Ovary (tissue), 9 donors: ENCODE measurements around the gene CUEDC2. TPM values are rescaled to one million over a fixed set of nuclear protein-coding genes. Genes with fewer than 3 reads are reported as not detected.
A peak's percentile ranks its signal among the peaks of the same experiment; 100 is the strongest.

Experiments
- DNase-seq, 5 donors: peaks; one replicate each; pipeline ENCODE4 v3.0.0-alpha.2; 2019 to 2020
- H3K27ac ChIP-seq, 2 donors: fragments of 200-600 bp; one replicate each; pipeline versions ENCODE4 v1.5.1 to v1.8.0; 2019 to 2022
- H3K27me3 ChIP-seq: fragments of 200-600 bp; one replicate; pipeline ENCODE4 v1.8.0; 2022
- H3K36me3 ChIP-seq: fragments of 200-600 bp; sonication (generic); one replicate; pipeline ENCODE4 v1.5.1; 2019
- H3K4me1 ChIP-seq: one replicate; pipeline ENCODE4 v1.8.1; 2013; ENCODE audit warnings: mild to moderate bottlenecking, moderate library complexity; ENCODE audit not compliant: insufficient read depth
- H3K4me3 ChIP-seq: fragments of 200-600 bp; sonication (generic); one replicate; pipeline ENCODE4 v1.5.1; 2017
- H3K9me3 ChIP-seq, 2 donors: fragments of 200-600 bp in 1 of 2; sonication (generic) in 1 of 2; one replicate each; pipeline versions ENCODE4 v1.5.1 to v1.8.1; 2013 to 2019; ENCODE audit warnings: mild to moderate bottlenecking in 1 of 2, moderate library complexity in 1 of 2
- CTCF ChIP-seq, 3 donors: fragments of 450-650 bp in 2 of 3; fragments of 200-600 bp in 1 of 3; IDR thresholded peaks; one replicate each; pipeline versions ENCODE4 v1.5.1 to v1.8.0; 2016 to 2022; ENCODE audit warnings: antibody characterized with exemption in 3 of 3, mild to moderate bottlenecking in 1 of 3
- EP300 ChIP-seq: sonication (generic); formaldehyde crosslinking; IDR thresholded peaks from one replicate; pipeline ENCODE4 v1.6.1; 2017; ENCODE audit warnings: antibody characterized with exemption
- POLR2A ChIP-seq: fragments of 450-650 bp; IDR thresholded peaks from one replicate; pipeline ENCODE4 v1.6.1; 2017; ENCODE audit warnings: antibody characterized with exemption, mild to moderate bottlenecking, moderate library complexity
- WGBS, 3 donors: extraction: QIAGEN DNeasy Blood & Tissue Kit in 1 of 3; methylation state at CpG; one replicate each; pipeline versions ENCODE4 v1.1.5 to v1.1.7; 2013 to 2017; 5-methylcytosine and 5-hydroxymethylcytosine counted together
- intact Hi-C, 4 donors: fragments of 100-400 bp; cut with DNase I; formaldehyde crosslinking; loops; one replicate each; pipeline versions ENCODE4 v1.11.0 to v1.15.1; 2022 to 2023
- polyA plus RNA-seq, 2 donors: library from polyadenylated mRNA; stranded (reverse); fragments of 200-250 nt in 1 of 2; fragments of 350-450 nt in 1 of 2; fragmentation: Illumina TruSeq in 1 of 2; extraction: RNeasy Lipid Tissue Mini Kit (QIAGEN cat#74804) in 1 of 2; gene quantifications; one replicate each; pipeline ENCODE4 v1.2.3, GENCODE V29; 2013 to 2014
- total RNA-seq, 7 donors: library from RNA; depleted of rRNA in 2 of 7; stranded (reverse); fragments of >200 nt in 2 of 7; fragmentation: NEBNext Ultra II Directional in 3 of 7; extraction: Animal tissue kit (Norgen Biotek cat#: 25700) in 3 of 7; gene quantifications; one replicate each; pipeline versions ENCODE4 v1.1.0 to v1.2.4, GENCODE V29; 2016 to 2023
- donor health status: DM: no; HTN: no; CAD: no; lungs with moderate emphysema.
- donor health status: DM: no; HTN: no; CAD: no.
- donor health status: Bipolar disorder and iron deficiency.
- donor health status: DM: yes; HTN: yes; CAD: no.
- donor health status: DM: no; HTN: no; CAD: no.
- donor health status: DM: yes; HTN: yes; CAD: no.

The CUEDC2 gene
- total and polyA plus RNA-seq, 9 donors = 34.7 to 76.5 (median 61.7) TPM

DNA sequence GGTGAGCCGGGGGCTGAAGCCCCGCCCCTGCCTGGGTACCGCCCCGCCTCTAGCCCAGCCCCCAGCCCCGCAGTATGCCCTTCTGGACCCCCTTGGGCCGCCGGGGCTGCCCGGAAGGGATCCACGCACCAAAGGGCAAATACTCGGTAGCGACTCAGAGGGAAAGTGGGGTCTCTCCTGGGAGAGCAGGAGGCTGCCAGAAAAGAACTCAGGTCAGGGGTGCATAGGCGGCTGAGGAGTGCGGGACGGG, 10.9 kb downstream of the CUEDC2 start:
- no peak for DNase-seq
- Histone ChIP-seq H3K27ac (peak overlapping the region; percentile 73 to 89), H3K27me3 (no peaks in the 10 kb centered on the region), H3K4me1 (peaks cover 21% of the 10 kb centered on the region), H3K4me3 (peak overlapping the region; percentile 98), H3K9me3 (no peaks in the 10 kb centered on the region), H3K36me3 (no peaks in the 10 kb centered on the region)
- intact Hi-C loops = no loop called here
- 0% methylated on average over 12 to 14 of the region's 14 CpGs for WGBS, 3 donors
- TF ChIP-seq CTCF (IDR thresholded peaks at IDR 0.05) (no peak), POLR2A (no peak), EP300 (no peak)

- H3K9me3 ChIP-seq = no peaks in the 10 kb centered on the region
- peak; percentile 96 to 98 (median 97) for DNase-seq
- TF ChIP-seq EP300 (no peak), CTCF (IDR thresholded peaks at IDR 0.05) (peak in 1 of 3 donors; percentile 16), POLR2A (no peak)
- H3K27me3 ChIP-seq = no peaks in the 10 kb centered on the region
- H3K4me3 ChIP-seq = peak within 1 kb of the TSS; percentile 98
- intact Hi-C loops = no loop called here
- H3K4me1 ChIP-seq = peaks cover 21% of the 10 kb centered on the region
- H3K36me3 ChIP-seq = no peaks in the 10 kb centered on the region
- H3K27ac ChIP-seq = peak within 1 kb of the TSS; percentile 73 to 89
- WGBS, 3 donors = 0 to 1% (median 0%) methylated on average over 46 to 66 of the region's 66 CpGs
Observed at GRCh38 chr10:102420714-102421506, 11.5 kb downstream of the CUEDC2 start, which contains the start of gene FBXL15. TSS of gene FBXL15 (plus strand) at chr10:102420836. CDS start at chr10:102421130, 294 bp downstream.

DNA sequence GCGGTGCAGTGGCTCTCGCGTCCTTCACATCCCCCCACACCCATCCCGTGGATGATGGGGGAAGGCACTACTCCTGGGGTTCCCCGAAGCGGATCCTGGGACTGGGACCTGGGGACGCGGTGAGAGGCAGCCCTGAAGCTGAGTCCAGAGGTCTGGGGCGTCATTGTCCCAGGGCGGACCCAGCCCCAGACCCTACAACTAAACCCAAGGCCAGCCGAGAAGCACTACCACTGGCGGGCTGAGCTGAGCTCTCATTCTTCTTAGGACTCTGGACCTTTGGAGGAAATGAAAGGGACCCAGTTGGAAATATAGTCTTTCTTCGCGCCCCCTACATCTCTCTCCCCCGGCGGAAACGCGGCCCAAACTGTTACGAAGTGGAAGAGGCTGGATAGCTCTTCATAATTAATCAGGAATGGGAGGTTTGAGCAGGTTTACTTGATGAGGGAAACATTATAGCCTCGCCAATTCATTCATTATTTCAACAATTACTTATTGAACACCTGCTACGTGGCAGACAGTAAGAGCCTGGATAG, 12.1 kb downstream of the CUEDC2 start:
- WGBS, 3 donors = 1 to 2% (median 1%) methylated on average over 21 of the region's 21 CpGs
- intact Hi-C loops = no loop called here
- Histone ChIP-seq H3K27ac (peak overlapping the region in 1 of 2 donors; percentile 89), H3K9me3 (no peaks in the 10 kb centered on the region), H3K36me3 (no peaks in the 10 kb centered on the region), H3K4me3 (peak overlapping the region; percentile 98), H3K27me3 (no peaks in the 10 kb centered on the region), H3K4me1 (peaks cover 21% of the 10 kb centered on the region)
- DNase-seq = peak in 2 of 5 donors; percentile 9 to 46
- no peak for TF ChIP-seq CTCF (IDR thresholded peaks at IDR 0.05)
- TF ChIP-seq EP300 = no peak
- no peak for TF ChIP-seq POLR2A

GRCh38 chr10:102419269-102420180, 12.8 kb downstream of the CUEDC2 start:
- Histone ChIP-seq H3K27me3 (no peaks in the 10 kb centered on the region), H3K4me1 (peaks cover 21% of the 10 kb centered on the region), H3K27ac (no peak overlapping the region), H3K4me3 (peak overlapping the region; percentile 98), H3K36me3 (no peaks in the 10 kb centered on the region), H3K9me3 (no peaks in the 10 kb centered on the region)
- intact Hi-C loops = no loop called here
- no peak for TF ChIP-seq POLR2A
- TF ChIP-seq EP300 = no peak
- TF ChIP-seq CTCF (IDR thresholded peaks at IDR 0.05) = no peak
- 0 to 2% (median 0%) methylated on average over 34 to 54 of the region's 54 CpGs for WGBS, 3 donors
- DNase-seq = peak; percentile 54 to 83 (median 77)
